Ovary (tissue), 9 donors: ENCODE results near the gene IZUMO1. TPM values are rescaled to one million over a fixed set of nuclear protein-coding genes. Genes with fewer than 3 reads are reported as not detected.

Experiments used
- DNase-seq, 5 donors: peaks; one replicate each; pipeline ENCODE4 v3.0.0-alpha.2; 2019 to 2020
- H3K27ac ChIP-seq, 2 donors: fragments of 200-600 bp; one replicate each; pipeline versions ENCODE4 v1.5.1 to v1.8.0; 2019 to 2022
- H3K27me3 ChIP-seq: fragments of 200-600 bp; one replicate; pipeline ENCODE4 v1.8.0; 2022
- H3K36me3 ChIP-seq: fragments of 200-600 bp; sonication (generic); one replicate; pipeline ENCODE4 v1.5.1; 2019
- H3K4me1 ChIP-seq: one replicate; pipeline ENCODE4 v1.8.1; 2013; ENCODE audit warnings: mild to moderate bottlenecking, moderate library complexity; ENCODE audit not compliant: insufficient read depth
- H3K4me3 ChIP-seq: fragments of 200-600 bp; sonication (generic); one replicate; pipeline ENCODE4 v1.5.1; 2017
- H3K9me3 ChIP-seq, 2 donors: fragments of 200-600 bp in 1 of 2; sonication (generic) in 1 of 2; one replicate each; pipeline versions ENCODE4 v1.5.1 to v1.8.1; 2013 to 2019; ENCODE audit warnings: mild to moderate bottlenecking in 1 of 2, moderate library complexity in 1 of 2
- EP300 ChIP-seq: sonication (generic); formaldehyde crosslinking; IDR thresholded peaks from one replicate; pipeline ENCODE4 v1.6.1; 2017; ENCODE audit warnings: antibody characterized with exemption
- POLR2A ChIP-seq: fragments of 450-650 bp; IDR thresholded peaks from one replicate; pipeline ENCODE4 v1.6.1; 2017; ENCODE audit warnings: antibody characterized with exemption, mild to moderate bottlenecking, moderate library complexity
- WGBS, 3 donors: extraction: QIAGEN DNeasy Blood & Tissue Kit in 1 of 3; methylation state at CpG; one replicate each; pipeline versions ENCODE4 v1.1.5 to v1.1.7; 2013 to 2017; 5-methylcytosine and 5-hydroxymethylcytosine counted together
- intact Hi-C, 4 donors: fragments of 100-400 bp; cut with DNase I; formaldehyde crosslinking; loops; one replicate each; pipeline versions ENCODE4 v1.11.0 to v1.15.1; 2022 to 2023
- polyA plus RNA-seq, 2 donors: library from polyadenylated mRNA; stranded (reverse); fragments of 200-250 nt in 1 of 2; fragments of 350-450 nt in 1 of 2; fragmentation: Illumina TruSeq in 1 of 2; extraction: RNeasy Lipid Tissue Mini Kit (QIAGEN cat#74804) in 1 of 2; gene quantifications; one replicate each; pipeline ENCODE4 v1.2.3, GENCODE V29; 2013 to 2014
- total RNA-seq, 7 donors: library from RNA; depleted of rRNA in 2 of 7; stranded (reverse); fragments of >200 nt in 2 of 7; fragmentation: NEBNext Ultra II Directional in 3 of 7; extraction: Animal tissue kit (Norgen Biotek cat#: 25700) in 3 of 7; gene quantifications; one replicate each; pipeline versions ENCODE4 v1.1.0 to v1.2.4, GENCODE V29; 2016 to 2023
- TF ChIP-seq, protein P1 (sequence below), 3 donors: fragments of 450-650 bp in 2 of 3; fragments of 200-600 bp in 1 of 3; IDR thresholded peaks; one replicate each; pipeline versions ENCODE4 v1.5.1 to v1.8.0; 2016 to 2022; ENCODE audit warnings: antibody characterized with exemption in 3 of 3, mild to moderate bottlenecking in 1 of 3
- donor health status: DM: no; HTN: no; CAD: no; lungs with moderate emphysema.
- donor health status: DM: no; HTN: no; CAD: no.
- donor health status: Bipolar disorder and iron deficiency.
- donor health status: DM: yes; HTN: yes; CAD: no.
- donor health status: DM: no; HTN: no; CAD: no.
- donor health status: DM: yes; HTN: yes; CAD: no.

Gene IZUMO1
- total and polyA plus RNA-seq, 9 donors = 0.08 to 0.67 (median 0.12) TPM; not detected in 5

DNA sequence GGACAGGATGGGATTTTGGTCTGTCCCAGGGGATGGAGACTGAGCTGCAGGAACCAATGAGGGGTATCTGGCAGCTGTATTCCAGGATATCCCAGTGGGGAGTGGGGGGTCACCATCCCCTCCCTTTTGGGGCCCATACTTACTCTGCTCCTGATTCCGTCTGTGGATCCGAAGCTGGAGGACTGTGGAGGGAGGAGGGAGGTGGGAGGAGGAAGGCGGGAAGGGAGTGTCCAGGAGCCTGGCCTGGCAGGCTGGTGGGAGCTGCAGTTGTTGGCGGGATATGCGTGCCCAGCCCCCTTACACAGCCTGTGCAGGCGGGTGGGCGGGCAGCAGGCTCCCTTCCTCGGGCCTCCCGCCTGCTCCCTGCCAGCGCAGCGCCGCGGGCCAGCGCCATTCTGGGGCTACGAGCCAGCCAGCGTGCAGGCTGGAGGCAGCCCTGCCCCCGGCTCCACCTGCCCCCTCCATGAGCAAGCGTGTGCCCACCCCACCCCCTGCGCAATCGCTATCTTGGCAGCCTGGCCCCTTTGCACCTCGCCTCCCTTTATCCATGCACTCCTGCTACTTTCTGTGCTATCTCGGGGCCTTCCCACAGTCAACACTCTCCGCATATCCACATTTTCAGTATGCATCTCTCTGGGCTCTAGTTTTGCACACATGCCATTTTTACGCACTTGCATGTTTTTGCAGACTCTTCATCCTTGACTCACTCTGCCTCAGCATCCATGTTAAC is 30.0 kb downstream of the IZUMO1 start:
- Histone ChIP-seq H3K4me3 (peak overlapping the region; percentile 19), H3K27ac (peak overlapping the region; percentile 3 to 79), H3K27me3 (no peaks in the 10 kb centered on the region), H3K9me3 (no peaks in the 10 kb centered on the region), H3K4me1 (peaks cover 41% of the 10 kb centered on the region), H3K36me3 (no peaks in the 10 kb centered on the region)
- TF ChIP-seq EP300 (no peak), POLR2A (no peak)
- intact Hi-C loops = loop anchor here in 1 of 4 donors (10.0 kb wide), 1 partner anchor 72 kb away; the partner anchor contains the start of gene CA11
- DNase-seq = peak; percentile 69 to 87 (median 85)
- WGBS, 3 donors = 2 to 5% (median 3%) methylated on average over 24 of the region's 24 CpGs

- H3K4me3 ChIP-seq = peak overlapping the region; percentile 35
- intact Hi-C loops = loop anchor here in 1 of 4 donors (10.0 kb wide), 1 partner anchor 71 kb away; the partner anchor contains the start of gene CA11
- WGBS, 3 donors = 23 to 31% (median 25%) methylated on average over 19 of the region's 19 CpGs
- TF ChIP-seq, protein P1, sequence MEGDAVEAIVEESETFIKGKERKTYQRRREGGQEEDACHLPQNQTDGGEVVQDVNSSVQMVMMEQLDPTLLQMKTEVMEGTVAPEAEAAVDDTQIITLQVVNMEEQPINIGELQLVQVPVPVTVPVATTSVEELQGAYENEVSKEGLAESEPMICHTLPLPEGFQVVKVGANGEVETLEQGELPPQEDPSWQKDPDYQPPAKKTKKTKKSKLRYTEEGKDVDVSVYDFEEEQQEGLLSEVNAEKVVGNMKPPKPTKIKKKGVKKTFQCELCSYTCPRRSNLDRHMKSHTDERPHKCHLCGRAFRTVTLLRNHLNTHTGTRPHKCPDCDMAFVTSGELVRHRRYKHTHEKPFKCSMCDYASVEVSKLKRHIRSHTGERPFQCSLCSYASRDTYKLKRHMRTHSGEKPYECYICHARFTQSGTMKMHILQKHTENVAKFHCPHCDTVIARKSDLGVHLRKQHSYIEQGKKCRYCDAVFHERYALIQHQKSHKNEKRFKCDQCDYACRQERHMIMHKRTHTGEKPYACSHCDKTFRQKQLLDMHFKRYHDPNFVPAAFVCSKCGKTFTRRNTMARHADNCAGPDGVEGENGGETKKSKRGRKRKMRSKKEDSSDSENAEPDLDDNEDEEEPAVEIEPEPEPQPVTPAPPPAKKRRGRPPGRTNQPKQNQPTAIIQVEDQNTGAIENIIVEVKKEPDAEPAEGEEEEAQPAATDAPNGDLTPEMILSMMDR (IDR thresholded peaks at IDR 0.05) = no peak
- TF ChIP-seq EP300 (no peak), POLR2A (no peak)
- H3K27me3 ChIP-seq = no peaks in the 10 kb centered on the region
- H3K27ac ChIP-seq = peak overlapping the region; percentile 26 to 79
- H3K9me3 ChIP-seq = no peaks in the 10 kb centered on the region
- peak; percentile 47 to 68 (median 60) for DNase-seq
- peaks cover 38% of the 10 kb centered on the region for H3K4me1 ChIP-seq
- H3K36me3 ChIP-seq = no peaks in the 10 kb centered on the region
Observed at GRCh38 chr19:48715681-48716171, 31.0 kb downstream of the IZUMO1 start.

DNA sequence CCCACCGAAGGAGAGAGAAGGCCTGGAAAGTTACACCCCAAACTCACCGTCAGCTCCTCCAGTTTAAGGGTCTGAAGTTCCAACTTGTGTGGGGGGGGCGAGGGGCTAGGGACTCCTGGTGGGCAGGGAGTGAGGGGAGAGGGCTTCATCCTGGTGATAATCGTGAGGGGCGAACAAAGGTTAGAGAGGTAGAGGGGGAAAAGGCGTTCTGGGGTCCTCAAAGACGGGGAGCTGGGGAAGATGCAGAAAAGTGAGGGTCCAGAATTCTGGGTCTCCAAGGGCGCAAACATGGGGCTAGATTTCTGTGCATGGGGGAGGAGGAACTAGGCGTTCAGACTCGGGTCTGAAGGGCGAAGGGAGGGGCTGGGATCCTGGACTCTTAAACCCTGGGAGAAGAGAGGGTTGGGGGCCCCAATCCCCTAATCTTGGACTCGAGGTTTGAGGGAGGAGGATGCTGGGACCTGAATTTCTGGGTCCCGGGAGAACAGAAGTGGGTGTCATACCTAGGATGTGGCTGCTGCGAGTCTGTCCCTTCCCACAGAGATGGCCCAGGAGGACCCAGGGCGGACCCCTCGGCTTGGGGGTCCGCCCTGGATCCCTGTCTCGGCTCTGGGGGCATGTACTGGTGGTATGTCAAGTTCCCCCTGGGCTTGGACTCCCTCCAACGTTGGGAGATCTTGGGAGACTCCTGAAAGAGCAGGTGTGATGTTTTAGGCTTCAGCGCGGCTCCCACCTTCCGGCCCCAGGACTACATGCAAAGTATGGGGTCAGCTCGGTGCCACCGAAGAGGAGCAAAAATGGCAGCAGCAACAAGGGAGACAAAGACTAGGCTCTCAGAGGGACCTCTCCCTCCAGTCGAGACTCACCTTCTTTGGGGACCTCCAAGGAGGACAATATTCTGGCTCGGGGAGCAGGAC is 31.7 kb downstream of the IZUMO1 start:
- peak overlapping the region; percentile 35 for H3K4me3 ChIP-seq
- H3K27ac ChIP-seq = peak overlapping the region; percentile 26 to 79
- 29 to 37% (median 35%) methylated on average over 26 of the region's 26 CpGs for WGBS, 3 donors
- H3K27me3 ChIP-seq = no peaks in the 10 kb centered on the region
- H3K9me3 ChIP-seq = no peaks in the 10 kb centered on the region
- H3K36me3 ChIP-seq = no peaks in the 10 kb centered on the region
- TF ChIP-seq, protein P1 (IDR thresholded peaks at IDR 0.05) = no peak
- TF ChIP-seq EP300 (no peak), POLR2A (no peak)
- peaks cover 35% of the 10 kb centered on the region for H3K4me1 ChIP-seq
- intact Hi-C loops = loop anchor here in 2 of 4 donors (5.0 to 10.0 kb wide), 2 partner anchors 38 to 70 kb away; partner anchors contain the start of gene CA11 (in 1 of the 2)
- peak; percentile 48 to 70 (median 58) for DNase-seq

- intact Hi-C loops = loop anchor here in 3 of 4 donors (2.0 to 10.0 kb wide), 3 partner anchors 37 to 69 kb away; partner anchors contain the start of gene CA11 (in 1 of the 3)
- 0 to 1% (median 0%) methylated on average over 67 of the region's 67 CpGs for WGBS, 3 donors
- Histone ChIP-seq H3K4me3 (peak overlapping the region; percentile 63), H3K27ac (peak overlapping the region; percentile 26 to 79), H3K36me3 (no peaks in the 10 kb centered on the region), H3K9me3 (no peaks in the 10 kb centered on the region), H3K4me1 (peaks cover 27% of the 10 kb centered on the region), H3K27me3 (no peaks in the 10 kb centered on the region)
- DNase-seq = peak; percentile 99
- TF ChIP-seq, protein P1 (IDR thresholded peaks at IDR 0.05) = no peak
- TF ChIP-seq POLR2A (no peak), EP300 (no peak)
Observed at GRCh38 chr19:48713864-48714755, 32.6 kb downstream of the IZUMO1 start.
